DMS153 (cell line): ENCODE data around the gene ZNF784.
A peak's percentile ranks its signal among the peaks of the same experiment; 100 is the strongest.

Experiments
- DNase-seq: peaks from one replicate; lab custom pipeline; 2025; lab: John Stamatoyannopoulos, UW

The ZNF784 gene

DNA sequence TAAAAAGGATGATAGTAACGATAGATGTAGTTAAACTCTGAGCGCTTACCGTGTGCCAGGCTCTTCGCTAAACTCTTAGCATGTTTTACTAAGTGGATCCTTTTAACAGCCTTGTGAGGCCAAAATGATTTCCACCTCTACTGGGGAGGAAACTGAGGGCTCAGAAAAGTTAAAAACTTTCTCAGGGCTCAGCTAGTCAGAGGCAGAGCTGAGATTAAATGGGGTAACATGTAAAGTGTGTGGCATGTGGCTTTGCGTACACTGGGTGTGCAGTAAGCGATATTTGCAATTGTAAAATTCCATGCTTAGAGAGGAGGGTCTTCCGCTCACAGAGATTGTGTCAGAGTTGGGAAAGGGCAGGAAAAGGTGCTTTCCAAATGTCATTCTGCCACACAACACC is 32.2 kb upstream of the ZNF784 start:
- no peak for DNase-seq

DNA sequence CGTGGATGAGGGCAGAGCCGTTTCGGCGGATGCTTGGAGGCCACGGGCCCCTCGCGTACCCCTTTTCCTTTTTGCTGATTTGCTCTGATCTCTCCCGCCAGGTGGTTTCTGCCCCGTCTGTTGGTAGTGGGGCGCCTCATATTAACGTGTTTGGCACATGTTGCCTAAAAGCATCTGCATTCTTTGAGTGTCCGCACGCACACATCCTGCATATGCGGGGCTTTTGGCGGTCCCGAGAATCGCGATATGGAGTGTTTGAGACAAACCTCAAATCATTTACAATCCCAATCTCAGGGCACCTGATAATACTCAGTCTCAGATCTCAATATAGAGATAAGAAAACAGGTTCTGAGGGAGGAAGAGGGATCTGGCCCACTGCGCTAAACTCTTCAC is 31.3 kb upstream of the ZNF784 start:
- no peak for DNase-seq

- peak; percentile 35 for DNase-seq
Measured at GRCh38 chr19:55654868-55655647, 30.7 kb upstream of the ZNF784 start, which contains the start of gene U2AF2. U2AF2 (plus strand) TSS chr19:55655035; CDS start chr19:55655105, 70 bp downstream.

DNA sequence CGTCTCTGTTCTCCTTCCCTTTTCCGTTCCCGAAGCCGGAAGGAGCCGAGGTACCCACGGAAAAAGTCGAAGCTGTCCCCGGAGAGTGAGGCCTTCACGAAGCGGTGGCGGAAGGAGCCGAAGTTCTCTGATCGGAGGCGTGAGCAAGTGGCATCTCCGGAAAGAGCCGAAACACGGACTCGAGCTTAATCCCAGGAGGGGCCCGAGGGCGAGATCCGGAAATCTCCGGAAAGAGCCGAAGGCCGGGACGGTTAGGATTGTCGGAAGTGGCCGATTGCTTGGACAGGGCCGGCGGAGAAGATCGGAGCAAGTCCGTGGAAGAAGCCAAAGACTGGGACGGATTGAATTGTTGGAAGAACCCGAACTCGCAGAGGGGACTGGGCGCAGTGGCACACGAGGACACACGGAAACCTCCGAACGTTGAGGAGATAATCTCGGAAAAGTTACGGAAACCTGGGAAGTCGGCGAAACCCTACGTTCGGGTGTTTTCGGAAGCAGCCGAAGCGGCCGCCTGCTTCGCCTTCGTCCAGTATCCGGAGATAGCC is 30.0 kb upstream of the ZNF784 start:
- peak; percentile 99 for DNase-seq

DNA sequence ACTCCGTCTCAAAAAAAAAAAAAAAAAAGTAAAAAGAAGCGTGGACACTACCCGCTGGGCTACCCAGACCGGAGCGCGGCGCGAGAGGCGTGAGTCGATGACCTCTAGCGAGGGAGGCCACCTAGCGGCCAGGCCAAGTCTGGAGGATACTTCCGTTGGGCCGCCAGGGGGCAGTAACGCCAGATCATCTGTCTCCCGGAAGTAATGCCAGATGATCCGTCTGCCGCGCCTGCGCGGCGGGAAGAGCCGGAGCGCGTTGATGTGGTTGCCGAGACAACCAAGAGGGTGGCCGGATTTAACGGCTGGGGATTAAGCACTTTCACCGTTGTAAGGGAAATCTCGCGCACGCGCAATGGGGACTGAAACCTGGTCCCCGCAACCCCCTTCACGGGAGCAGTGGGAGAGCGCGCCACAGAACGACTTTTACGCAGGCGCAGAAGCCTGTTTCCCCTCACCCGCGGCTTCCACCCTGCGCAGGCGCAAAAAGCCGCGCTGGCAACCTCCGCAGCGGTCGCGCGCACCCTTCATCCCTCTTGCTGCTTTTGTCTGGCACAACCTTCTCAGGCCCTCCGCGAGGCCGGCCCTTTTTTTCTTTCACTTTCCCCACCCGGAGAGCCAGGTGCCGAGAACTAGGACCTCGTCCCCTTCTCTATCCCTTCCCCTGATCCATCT is 29.4 kb upstream of the ZNF784 start:
- peak; percentile 95 for DNase-seq

DNA sequence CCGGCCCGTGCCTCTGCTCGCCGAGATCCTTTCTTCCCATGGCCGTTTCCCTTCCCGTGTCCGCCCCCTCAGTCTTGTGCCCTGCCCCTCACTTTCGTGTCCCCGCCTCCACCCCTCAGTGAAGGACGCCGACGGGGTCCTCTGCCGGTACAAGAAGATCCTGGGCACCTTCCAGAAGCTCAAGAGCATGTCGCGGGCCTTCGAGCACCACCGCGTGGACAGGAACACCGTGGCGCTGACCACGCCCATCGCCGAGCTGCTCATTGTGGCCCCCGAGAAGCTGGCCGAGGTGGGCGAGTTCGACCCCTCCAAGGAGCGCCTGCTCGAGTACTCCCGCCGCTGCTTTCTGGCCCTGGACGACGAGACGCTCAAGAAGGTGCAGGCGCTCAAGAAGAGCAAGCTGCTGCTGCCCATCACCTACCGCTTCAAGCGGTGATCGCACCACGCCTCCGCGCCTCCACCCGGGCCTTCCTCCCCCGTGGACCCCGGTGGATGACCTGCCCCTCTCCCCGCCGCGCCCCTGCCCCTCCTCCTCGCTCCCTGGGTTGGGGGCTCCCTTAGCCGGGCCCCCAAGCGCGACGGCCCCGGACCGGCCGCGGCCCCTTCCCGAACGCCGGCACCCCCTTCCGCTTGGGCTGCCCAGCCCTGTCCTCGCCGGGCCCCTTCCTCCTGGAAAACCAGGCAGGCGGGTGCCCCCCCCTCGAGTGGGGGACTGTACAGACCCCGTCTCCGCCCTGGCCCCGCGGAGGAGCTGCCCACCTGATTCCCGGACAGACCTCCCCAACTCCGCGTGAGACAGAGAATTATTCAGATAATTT is 28.2 kb upstream of the ZNF784 start:
- no peak for DNase-seq

DNA sequence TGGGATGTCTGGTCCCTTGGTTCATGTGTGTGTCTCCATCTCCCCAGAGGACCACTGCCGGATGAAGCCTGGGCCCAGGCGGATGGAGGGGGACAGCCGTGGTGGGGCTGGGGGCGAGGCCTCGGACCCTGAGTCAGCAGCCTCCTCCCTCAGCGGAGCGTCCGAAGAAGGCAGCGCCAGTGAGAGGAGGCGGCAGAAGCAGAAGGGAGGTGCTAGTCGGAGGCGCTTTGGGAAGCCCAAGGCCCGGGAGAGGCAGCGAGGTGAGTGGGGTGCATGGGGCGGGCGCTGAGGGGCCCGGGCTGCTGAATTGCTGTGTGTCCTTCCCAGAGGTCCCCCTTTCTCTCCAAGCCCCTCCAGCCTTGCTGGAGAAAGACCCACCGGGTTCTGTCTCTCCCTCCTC is 26.9 kb upstream of the ZNF784 start:
- no peak for DNase-seq

DNA sequence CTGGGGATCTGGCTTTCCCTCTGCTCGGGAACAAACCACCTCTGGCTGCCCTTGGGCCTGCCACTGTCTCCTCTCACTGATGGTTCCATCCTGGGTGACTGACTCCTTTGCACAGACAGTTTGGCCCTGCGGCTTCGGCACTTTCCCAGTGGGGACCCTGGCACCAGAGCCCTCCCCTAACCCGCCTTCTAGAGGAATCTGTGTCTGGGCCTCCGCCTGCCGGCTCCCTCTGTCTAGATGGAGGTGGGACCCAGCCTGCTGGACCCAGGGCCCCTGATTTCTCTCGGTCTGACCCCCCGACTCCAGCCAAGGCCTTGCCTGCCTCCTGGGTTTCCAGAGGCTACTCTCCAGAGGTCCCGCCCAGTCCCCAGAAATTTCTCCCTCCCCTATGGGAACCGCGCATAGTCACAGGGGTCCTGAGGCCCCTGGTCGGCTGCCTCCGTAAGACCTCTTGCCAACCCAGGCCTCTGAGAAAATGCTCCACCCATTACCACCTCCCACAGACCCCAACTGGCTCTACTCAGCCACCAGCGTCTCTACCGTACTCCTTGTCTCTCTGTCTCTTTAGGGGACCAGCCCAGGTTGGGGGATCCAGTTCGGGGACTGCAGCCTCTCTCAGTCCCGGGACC is 26.4 kb upstream of the ZNF784 start:
- no peak for DNase-seq

- no peak for DNase-seq
Measured at GRCh38 chr19:55650126-55650557, 25.8 kb upstream of the ZNF784 start.

GRCh38 chr19:55649268-55650125 is 25.1 kb upstream of the ZNF784 start:
- no peak for DNase-seq

DNA sequence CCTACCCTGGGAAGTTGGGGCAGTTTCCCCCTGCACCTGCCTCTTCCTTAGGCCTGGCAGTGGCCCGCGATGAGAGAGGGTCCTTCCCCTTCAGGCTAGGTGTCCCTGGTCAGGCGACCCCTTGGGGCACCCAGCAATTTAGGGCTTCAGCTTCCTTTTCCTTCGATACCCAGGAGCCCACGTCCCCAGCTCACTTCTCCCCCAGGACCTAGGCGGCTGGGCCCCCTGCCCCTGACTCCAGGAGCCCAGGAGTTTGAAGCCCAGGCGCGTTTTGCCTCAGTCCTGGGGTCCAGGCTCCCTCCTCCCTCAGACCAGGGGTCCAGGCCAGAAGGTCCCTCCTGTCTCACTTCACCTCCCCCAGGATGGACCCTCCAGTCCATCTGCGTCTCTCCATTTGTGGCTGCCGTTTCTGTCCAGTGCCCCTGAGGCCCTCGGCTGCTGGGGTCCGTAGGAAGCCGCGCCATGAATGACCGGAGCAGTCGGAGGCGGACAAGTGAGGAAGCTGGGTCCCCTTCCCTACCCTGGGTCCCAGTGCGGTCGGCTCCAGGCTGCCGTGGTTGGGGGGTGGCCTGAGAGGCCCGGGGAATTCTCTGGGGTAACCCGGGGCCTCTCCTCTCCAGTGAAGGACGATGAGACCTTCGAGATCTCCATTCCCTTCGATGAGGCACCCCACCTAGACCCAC is 24.4 kb upstream of the ZNF784 start:
- DNase-seq = no peak

- DNase-seq = no peak
Measured at GRCh38 chr19:55647732-55648584, 23.6 kb upstream of the ZNF784 start, which contains the start of gene CCDC106. CCDC106 (plus strand) TSS chr19:55648212; CDS start chr19:55649047, 835 bp downstream.

- no peak for DNase-seq
Measured at GRCh38 chr19:55646889-55647731, 22.7 kb upstream of the ZNF784 start.

GRCh38 chr19:55645512-55645881 is 21.1 kb upstream of the ZNF784 start:
- no peak for DNase-seq

DNA sequence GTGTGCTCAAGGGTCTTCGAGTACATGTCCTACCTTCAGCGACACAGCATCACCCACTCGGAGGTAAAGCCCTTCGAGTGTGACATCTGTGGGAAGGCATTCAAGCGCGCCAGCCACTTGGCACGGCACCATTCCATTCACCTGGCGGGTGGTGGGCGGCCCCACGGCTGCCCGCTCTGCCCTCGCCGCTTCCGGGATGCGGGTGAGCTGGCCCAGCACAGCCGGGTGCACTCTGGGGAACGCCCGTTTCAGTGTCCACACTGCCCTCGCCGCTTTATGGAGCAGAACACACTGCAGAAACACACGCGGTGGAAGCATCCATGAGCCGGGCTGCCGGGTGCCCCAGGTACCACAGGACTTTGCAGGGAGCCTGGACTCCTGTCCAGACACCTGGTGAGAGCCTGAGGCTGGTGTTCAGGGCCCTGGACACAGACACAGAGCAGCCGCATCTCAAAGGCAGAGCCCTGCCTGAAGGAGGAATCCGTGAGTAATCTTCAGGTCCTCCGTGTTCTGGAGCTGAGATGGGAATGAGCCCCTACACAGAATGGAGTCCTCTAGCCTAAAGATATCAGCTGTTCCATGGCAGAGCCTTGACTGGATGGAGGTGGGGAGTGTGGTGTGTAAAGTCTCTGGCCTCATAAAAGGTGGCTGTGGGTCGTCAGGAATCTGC is 20.6 kb upstream of the ZNF784 start:
- no peak for DNase-seq

- no peak for DNase-seq
Measured at GRCh38 chr19:55644191-55644833, 19.9 kb upstream of the ZNF784 start.

- no peak for DNase-seq
Measured at GRCh38 chr19:55643887-55644176, 19.5 kb upstream of the ZNF784 start.
